A549 (cell line): Measurements from ENCODE around the gene ADM2.

Source experiments
- CEBPB ChIP-seq, 2 experiments: fragments of >200 bp in 1 of 2; sonication (Bioruptor Twin) in 1 of 2; formaldehyde crosslinking in 1 of 2; IDR thresholded peaks; 2 replicates each; pipeline ENCODE4 v1.6.1; 2012 to 2016
- CHD4 ChIP-seq: fragments of 200-600 bp; sonication (generic); IDR thresholded peaks from 2 replicates; pipeline ENCODE4 v1.6.1; 2016; ENCODE audit warnings: antibody characterized with exemption, mild to moderate bottlenecking, borderline replicate concordance
- CTCF ChIP-seq: fragments of >200 bp; sonication (Bioruptor Twin); formaldehyde crosslinking; IDR thresholded peaks from 3 replicates; pipeline ENCODE4 v1.5.1; 2016
- ELK1 ChIP-seq: fragments of 150-350 bp; IDR thresholded peaks from 2 replicates; pipeline ENCODE4 v1.6.1; 2014; ENCODE audit warnings: low read depth, mild to moderate bottlenecking, low read length
- PHF8 ChIP-seq: fragments of 200-600 bp; sonication (generic); IDR thresholded peaks from 2 replicates; pipeline ENCODE4 v1.6.1; 2016; ENCODE audit warnings: low read depth, mild to moderate bottlenecking, antibody characterized with exemption, moderate library complexity, borderline replicate concordance
- POLR2A ChIP-seq: IDR thresholded peaks from 2 replicates; pipeline ENCODE4 v1.6.1; 2012; ENCODE audit warnings: mild to moderate bottlenecking, low read length
- POLR2AphosphoS2 ChIP-seq: conservative IDR thresholded peaks from 2 replicates; pipeline ENCODE4 v1.6.1; 2012; ENCODE audit warnings: low read length, improper control_type of control experiment, inconsistent platforms
- RAD21 ChIP-seq, 2 experiments: fragments of >200 bp in 1 of 2; sonication (Bioruptor Twin) in 1 of 2; formaldehyde crosslinking in 1 of 2; IDR thresholded peaks in 1 of 2; conservative IDR thresholded peaks in 1 of 2; 2 replicates in 1 of 2; 3 replicates in 1 of 2; pipeline ENCODE4 v1.6.1; 2012 to 2018; ENCODE audit warnings: inconsistent platforms in 1 of 2
- TP53 ChIP-seq: fragments of 250-450 bp; sonication (Bioruptor Pico); IDR thresholded peaks from 2 replicates; pipeline ENCODE4 v1.5.0; 2021; ENCODE audit warnings: mild to moderate bottlenecking, moderate library complexity
- USF2 ChIP-seq: fragments of 450-650 bp; IDR thresholded peaks from 2 replicates; pipeline ENCODE4 v1.6.1; 2014; ENCODE audit warnings: antibody characterized with exemption

GRCh38 chr22:50476868-50477267 is 4.5 kb upstream of the ADM2 start:
- TF ChIP-seq USF2 (no peak), CTCF (no peak), POLR2AphosphoS2 (no peak), POLR2A (no peak), CEBPB (IDR thresholded peaks at IDR 0.05) (no peak), CHD4 (no peak), TP53 (CRISPR knock-in tag) (no peak), PHF8 (no peak), RAD21 (conservative IDR thresholded peaks at IDR 0.05 in 1 of 2, IDR thresholded peaks at IDR 0.05 in 1 of 2) (no peak), ELK1 (no peak)
